IMR-90 (cell line): ENCODE results near the gene AEN. TPM values are rescaled to one million over a fixed set of nuclear protein-coding genes. Genes with fewer than 3 reads are reported as not detected.

Source experiments
- ATAC-seq: fragments of 200-7000 bp; cut with Tn5 transposase; 2 replicates; pipeline ENCODE4 v1.9.1; 2020; ENCODE audit warnings: low read depth, mild to moderate bottlenecking, moderate library complexity
- BruUV-seq: library from RNA; stranded (reverse); fragments of 400-500 nt; replicated peaks from 2 replicates; lab custom pipeline; 2021; lab: Mats Ljungman, UMichigan
- CTCF ChIA-PET: fragments of 300-600 bp; formaldehyde crosslinking; extraction: SDS; loops from one replicate; lab custom pipeline; 2021; ENCODE audit warnings: antibody characterized with exemption; lab: Yijun Ruan, JAX
- POLR2A ChIA-PET: fragments of 300-600 bp; sonication (Branson Sonifier 250); formaldehyde crosslinking; loops from one replicate; lab custom pipeline; 2022; ENCODE audit warnings: antibody characterized with exemption; ENCODE audit not compliant: unreplicated experiment; lab: Charles Lee
- DNase-seq: peaks from one replicate; pipeline ENCODE4 v3.0.0; 2013
- H2AFZ ChIP-seq: replicated peaks from 2 replicates; pipeline ENCODE3; 2013; ENCODE audit warnings: low read length, mild to moderate bottlenecking; ENCODE audit not compliant: poor library complexity
- H2AK5ac ChIP-seq: 2 replicates; pipeline ENCODE4 v1.6.1; 2013; ENCODE audit warnings: low read depth, low read length, inconsistent platforms
- H2AK9ac ChIP-seq: replicated peaks from 2 replicates; pipeline ENCODE3; 2013; ENCODE audit warnings: mild to moderate bottlenecking, low read depth, low read length, moderate library complexity; ENCODE audit not compliant: poor library complexity
- H2BK120ac ChIP-seq: 2 replicates; pipeline ENCODE4 v1.6.1; 2013; ENCODE audit warnings: low read depth, low read length, inconsistent platforms
- H2BK15ac ChIP-seq: 3 replicates; pipeline ENCODE4 v1.6.1; 2013; ENCODE audit warnings: low read depth, low read length, inconsistent platforms
- H2BK20ac ChIP-seq: 2 replicates; pipeline ENCODE4 v1.6.1; 2013; ENCODE audit warnings: low read depth, mild to moderate bottlenecking, inconsistent platforms, low read length, moderate library complexity
- H2BK5ac ChIP-seq: 2 replicates; pipeline ENCODE4 v1.6.1; 2013; ENCODE audit warnings: mild to moderate bottlenecking, low read depth, low read length, inconsistent platforms; ENCODE audit not compliant: poor library complexity, severe bottlenecking
- H3K14ac ChIP-seq: replicated peaks from 2 replicates; pipeline ENCODE4 v1.6.1; 2013; ENCODE audit warnings: low read depth, low read length, inconsistent platforms
- H3K18ac ChIP-seq: 2 replicates; pipeline ENCODE4 v1.6.1; 2013; ENCODE audit warnings: low read depth, low read length, control low read depth
- H3K23ac ChIP-seq: 2 replicates; pipeline ENCODE4 v1.6.1; 2013; ENCODE audit warnings: low read depth, low read length, inconsistent platforms
- H3K27ac ChIP-seq: 2 replicates; pipeline ENCODE4 v1.5.1; 2013; ENCODE audit warnings: mild to moderate bottlenecking, control low read depth, low read length; ENCODE audit not compliant: insufficient read depth
- H3K27me3 ChIP-seq: 2 replicates; pipeline ENCODE4 v1.6.1; 2013; ENCODE audit warnings: low read length; ENCODE audit not compliant: control insufficient read depth, insufficient read depth
- H3K36me3 ChIP-seq: 2 replicates; pipeline ENCODE4 v1.6.1; 2013; ENCODE audit warnings: low read length, mixed read lengths; ENCODE audit not compliant: control insufficient read depth, insufficient read depth
- H3K4ac ChIP-seq: 2 replicates; pipeline ENCODE4 v1.6.1; 2013; ENCODE audit warnings: low read depth, low read length, inconsistent platforms
- H3K4me1 ChIP-seq: 2 replicates; pipeline ENCODE4 v1.6.1; 2013; ENCODE audit warnings: low read length, mixed read lengths; ENCODE audit not compliant: control insufficient read depth, insufficient read depth
- H3K4me2 ChIP-seq: 2 replicates; pipeline ENCODE4 v1.6.1; 2013; ENCODE audit warnings: low read depth, mild to moderate bottlenecking, control low read depth, low read length, moderate library complexity
- H3K4me3 ChIP-seq: 2 replicates; pipeline ENCODE4 v1.5.1; 2013; ENCODE audit warnings: low read depth, mild to moderate bottlenecking, control low read depth, low read length, moderate library complexity; ENCODE audit not compliant: insufficient read depth
- H3K56ac ChIP-seq: 2 replicates; pipeline ENCODE4 v1.6.1; 2013; ENCODE audit warnings: low read length, inconsistent platforms; ENCODE audit not compliant: insufficient read depth; ENCODE audit errors: extremely low read depth
- H3K79me1 ChIP-seq, 2 experiments: 2 replicates each; pipeline ENCODE4 v1.6.1; 2013; ENCODE audit warnings: low read length in 2 of 2, inconsistent platforms in 1 of 2, low read depth in 1 of 2
- H3K9ac ChIP-seq: 2 replicates; pipeline ENCODE4 v1.6.1; 2013; ENCODE audit warnings: low read depth, low read length, control low read depth
- H3K9me1 ChIP-seq: 2 replicates; pipeline ENCODE4 v1.6.1; 2013; ENCODE audit warnings: low read length, inconsistent platforms; ENCODE audit not compliant: insufficient read depth
- H3K9me3 ChIP-seq: 2 replicates; pipeline ENCODE4 v1.6.1; 2013; ENCODE audit warnings: low read length; ENCODE audit not compliant: control insufficient read depth, insufficient read depth
- H4K20me1 ChIP-seq: 2 replicates; pipeline ENCODE4 v1.6.1; 2013; ENCODE audit warnings: low read length, inconsistent platforms; ENCODE audit not compliant: insufficient read depth
- H4K5ac ChIP-seq: 2 replicates; pipeline ENCODE4 v1.6.1; 2013; ENCODE audit warnings: mild to moderate bottlenecking, low read depth, low read length, control low read depth
- H4K8ac ChIP-seq, 2 experiments: 2 replicates each; pipeline ENCODE4 v1.6.1; 2013; ENCODE audit warnings: low read depth in 2 of 2, low read length in 2 of 2, control low read depth in 1 of 2, inconsistent platforms in 1 of 2
- H4K91ac ChIP-seq: 2 replicates; pipeline ENCODE4 v1.6.1; 2013; ENCODE audit warnings: low read depth, low read length, inconsistent platforms; ENCODE audit not compliant: insufficient read depth
- CHD1 ChIP-seq: IDR thresholded peaks from 2 replicates; pipeline ENCODE4 v1.6.1; 2012; ENCODE audit warnings: low read depth, low read length, improper control_type of control experiment
- MXI1 ChIP-seq: IDR thresholded peaks from 2 replicates; pipeline ENCODE4 v1.6.1; 2012; ENCODE audit warnings: low read depth, mild to moderate bottlenecking, low read length, moderate library complexity, borderline replicate concordance
- POLR2A ChIP-seq: IDR thresholded peaks from 2 replicates; pipeline ENCODE4 v1.6.1; 2012; ENCODE audit warnings: mild to moderate bottlenecking, low read depth, low read length
- RAD21 ChIP-seq: IDR thresholded peaks from 2 replicates; pipeline ENCODE4 v1.6.1; 2012; ENCODE audit warnings: low read length, improper control_type of control experiment
- RCOR1 ChIP-seq: IDR thresholded peaks from 2 replicates; pipeline ENCODE4 v1.6.1; 2012; ENCODE audit warnings: mild to moderate bottlenecking, low read length, improper control_type of control experiment; ENCODE audit not compliant: insufficient replicate concordance
- RFX5 ChIP-seq: IDR thresholded peaks from 2 replicates; pipeline ENCODE4 v1.8.0; 2012; ENCODE audit warnings: low read depth, mild to moderate bottlenecking, low read length, moderate library complexity
- SMC3 ChIP-seq: fragments of 150-350 bp; IDR thresholded peaks from 2 replicates; pipeline ENCODE4 v1.6.1; 2016; ENCODE audit warnings: low read depth, mild to moderate bottlenecking, antibody characterized with exemption, low read length, moderate library complexity
- dilution Hi-C: fragments of 300-500 bp; cut with HindIII; formaldehyde crosslinking; loops from one replicate; pipeline ENCODE4 v1.14.3; 2018; ENCODE audit warnings: low sequenced_read_pairs; ENCODE audit not compliant: unreplicated experiment
- in situ Hi-C: fragments of 300-500 bp; cut with MboI; formaldehyde crosslinking; loops from 3 replicates; pipeline ENCODE4 v1.14.3; 2019; ENCODE audit warnings: low sequenced_read_pairs, inconsistent platforms, mixed read lengths
- intact Hi-C: fragments of 100-400 bp; cut with micrococcal nuclease; formaldehyde crosslinking; loops from 2 replicates; pipeline ENCODE4 v1.10.0; 2022
- polyA plus RNA-seq, 3 experiments: library from polyadenylated mRNA; depleted of rRNA; stranded (reverse); fragments of >200 nt; gene quantifications; 2 replicates each; pipeline ENCODE4 v1.2.3, GENCODE V29; 2012; ENCODE audit warnings: low replicate concordance in 1 of 3
- total RNA-seq: library from RNA; depleted of rRNA; stranded (reverse); fragments of >200 nt; gene quantifications from 2 replicates; pipeline ENCODE4 v1.2.3, GENCODE V29; 2012

AEN gene
- total and polyA plus RNA-seq, 2 of the 4 experiments (the other 2 are of a cell fraction), result 48.6 to 85.5 TPM

- H3K23ac ChIP-seq, result no peak overlapping the region
- no peak overlapping the region for H2BK5ac ChIP-seq
- in situ Hi-C loops (loop anchor here (5.0 kb wide), 1 partner anchor 151 kb away; the partner anchor contains the start of genes MRPL46 and MRPS11), dilution Hi-C loops (no loop called here), intact Hi-C loops (no loop called here)
- H3K18ac ChIP-seq, result no peak overlapping the region
- no peak overlapping the region for H3K27ac ChIP-seq
- H3K14ac ChIP-seq, result no peak overlapping the region
- peaks cover 21% of the 10 kb centered on the region for H4K20me1 ChIP-seq
- no peak overlapping the region for H3K4ac ChIP-seq
- no peak overlapping the region for H3K56ac ChIP-seq
- no peak overlapping the region for H3K4me3 ChIP-seq
- H2AK5ac ChIP-seq, result no peak overlapping the region
- peaks cover 0 to 20% of the 10 kb centered on the region in 2 experiments; a peak in 2 of 4 replicates for H3K79me1 ChIP-seq
- no peak overlapping the region for H4K8ac ChIP-seq
- H4K5ac ChIP-seq, result no peak overlapping the region
- DNase-seq (no peak), ATAC-seq (no peak)
- ChIA-PET POLR2A (no interaction called here), CTCF (interaction anchor here (1.2 kb wide), 1 partner anchor 142 kb away, joined by 3 read pairs; no protein-coding TSS in a partner anchor)
- H3K4me2 ChIP-seq, result no peak overlapping the region
- no peak overlapping the region for H2BK120ac ChIP-seq
- H2BK20ac ChIP-seq, result no peak overlapping the region
- no peaks in the 10 kb centered on the region for H3K27me3 ChIP-seq
- H2AK9ac ChIP-seq, result no peak overlapping the region
- H3K9me3 ChIP-seq, result no peaks in the 10 kb centered on the region
- peaks cover 1% of the 10 kb centered on the region for H3K36me3 ChIP-seq
- peaks cover 5% of the 10 kb centered on the region for H3K9me1 ChIP-seq
- no peak overlapping the region for H3K9ac ChIP-seq
- peaks cover 4% of the 10 kb centered on the region for H3K4me1 ChIP-seq
- BruUV-seq, result no TSS peak
- no peak overlapping the region for H4K91ac ChIP-seq
- H2AFZ ChIP-seq, result no peak overlapping the region
- no peak overlapping the region for H2BK15ac ChIP-seq
- TF ChIP-seq RCOR1, result no peak
- no peak for TF ChIP-seq SMC3
- TF ChIP-seq CHD1, result no peak
- TF ChIP-seq RAD21, result no peak
- no peak for TF ChIP-seq RFX5
- no peak for TF ChIP-seq POLR2A
- no peak for TF ChIP-seq MXI1
Measured at GRCh38 chr15:88618686-88619085, 2.5 kb upstream of the AEN start.
